HEK293 (cell line): Measurements from ENCODE around the gene VEPH1.

Source experiments
- BCL11B ChIP-seq: fragments of 450-650 bp; formaldehyde crosslinking; IDR thresholded peaks from 2 replicates; pipeline ENCODE4 v1.5.1; 2016; ENCODE audit warnings: low read depth, missing biosample characterization, missing genetic modification characterization
- FEZF1 ChIP-seq: fragments of 450-650 bp; formaldehyde crosslinking; IDR thresholded peaks from 2 replicates; pipeline ENCODE4 v1.5.1; 2016; ENCODE audit warnings: missing biosample characterization, missing genetic modification characterization
- GLIS1 ChIP-seq: fragments of 450-650 bp; formaldehyde crosslinking; IDR thresholded peaks from 2 replicates; pipeline ENCODE4 v1.5.1; 2016; ENCODE audit warnings: missing biosample characterization, missing genetic modification characterization
- GLIS2 ChIP-seq: fragments of 450-650 bp; formaldehyde crosslinking; IDR thresholded peaks from 2 replicates; pipeline ENCODE4 v1.5.1; 2016; ENCODE audit warnings: missing biosample characterization, missing genetic modification characterization
- KLF9 ChIP-seq: fragments of 450-650 bp; formaldehyde crosslinking; IDR thresholded peaks from 2 replicates; pipeline ENCODE4 v1.5.1; 2016; ENCODE audit warnings: missing biosample characterization, missing genetic modification characterization, low read depth
- MYNN ChIP-seq: fragments of 450-650 bp; formaldehyde crosslinking; IDR thresholded peaks from 2 replicates; pipeline ENCODE4 v1.5.1; 2016; ENCODE audit warnings: missing biosample characterization, missing genetic modification characterization, borderline replicate concordance
- SP7 ChIP-seq: fragments of 450-650 bp; formaldehyde crosslinking; IDR thresholded peaks from 2 replicates; pipeline ENCODE4 v1.5.1; 2016; ENCODE audit warnings: missing biosample characterization, missing genetic modification characterization
- YY2 ChIP-seq: fragments of 450-650 bp; formaldehyde crosslinking; IDR thresholded peaks from 2 replicates; pipeline ENCODE4 v1.5.1; 2016; ENCODE audit warnings: missing biosample characterization, missing genetic modification characterization
- ZBTB20 ChIP-seq: fragments of 450-650 bp; formaldehyde crosslinking; IDR thresholded peaks from 2 replicates; pipeline ENCODE4 v1.5.1; 2016; ENCODE audit warnings: missing biosample characterization, missing genetic modification characterization
- ZFP3 ChIP-seq: fragments of 450-650 bp; formaldehyde crosslinking; IDR thresholded peaks from 2 replicates; pipeline ENCODE4 v1.5.1; 2016; ENCODE audit warnings: low read depth, missing biosample characterization, missing genetic modification characterization
- ZNF133 ChIP-seq: fragments of 450-650 bp; formaldehyde crosslinking; IDR thresholded peaks from 2 replicates; pipeline ENCODE4 v1.5.1; 2016; ENCODE audit warnings: missing biosample characterization, missing genetic modification characterization
- ZNF24 ChIP-seq: fragments of 450-650 bp; formaldehyde crosslinking; IDR thresholded peaks from 2 replicates; pipeline ENCODE4 v1.5.1; 2016; ENCODE audit warnings: missing biosample characterization, missing genetic modification characterization
- ZNF311 ChIP-seq: fragments of 450-650 bp; formaldehyde crosslinking; IDR thresholded peaks from 2 replicates; pipeline ENCODE4 v1.5.1; 2017; ENCODE audit warnings: missing biosample characterization, missing genetic modification characterization, borderline replicate concordance
- ZNF473 ChIP-seq: fragments of 450-650 bp; formaldehyde crosslinking; IDR thresholded peaks from 2 replicates; pipeline ENCODE4 v1.5.1; 2017; ENCODE audit warnings: missing biosample characterization, missing genetic modification characterization
- ZNF561 ChIP-seq: fragments of 450-650 bp; IDR thresholded peaks from 2 replicates; pipeline ENCODE4 v1.5.1; 2018; ENCODE audit warnings: missing biosample characterization, missing genetic modification characterization, borderline replicate concordance
- ZNF629 ChIP-seq: fragments of 450-650 bp; formaldehyde crosslinking; IDR thresholded peaks from 2 replicates; pipeline ENCODE4 v1.5.1; 2017; ENCODE audit warnings: missing biosample characterization, missing genetic modification characterization
- ZNF768 ChIP-seq: fragments of 450-650 bp; formaldehyde crosslinking; IDR thresholded peaks from 2 replicates; pipeline ENCODE4 v1.5.1; 2018; ENCODE audit warnings: missing biosample characterization, mild to moderate bottlenecking, missing genetic modification characterization
- ZNF776 ChIP-seq: fragments of 450-650 bp; formaldehyde crosslinking; IDR thresholded peaks from 2 replicates; pipeline ENCODE4 v1.5.0; 2017; ENCODE audit warnings: missing biosample characterization, missing genetic modification characterization, borderline replicate concordance
- ZNF843 ChIP-seq: fragments of 450-650 bp; formaldehyde crosslinking; IDR thresholded peaks from 2 replicates; pipeline ENCODE4 v1.5.1; 2016; ENCODE audit warnings: missing biosample characterization, missing genetic modification characterization
- ZXDB ChIP-seq: fragments of 450-650 bp; formaldehyde crosslinking; IDR thresholded peaks from 2 replicates; pipeline ENCODE4 v1.5.1; 2016; ENCODE audit warnings: missing biosample characterization, missing genetic modification characterization
- TF ChIP-seq, protein P1 (sequence below): fragments of 450-650 bp; formaldehyde crosslinking; IDR thresholded peaks from 2 replicates; pipeline ENCODE4 v1.5.1; 2016; ENCODE audit warnings: missing biosample characterization, missing genetic modification characterization
- TF ChIP-seq, protein P2 (sequence below): fragments of 450-650 bp; formaldehyde crosslinking; IDR thresholded peaks from 2 replicates; pipeline ENCODE4 v1.5.1; 2016; ENCODE audit warnings: missing biosample characterization, missing genetic modification characterization
- TF ChIP-seq, protein P3 (sequence below): fragments of 450-650 bp; formaldehyde crosslinking; IDR thresholded peaks from 2 replicates; pipeline ENCODE4 v1.5.1; 2016; ENCODE audit warnings: missing biosample characterization, missing genetic modification characterization
- TF ChIP-seq, protein P4 (sequence below): fragments of 450-650 bp; formaldehyde crosslinking; IDR thresholded peaks from 2 replicates; pipeline ENCODE4 v1.5.1; 2016; ENCODE audit warnings: missing biosample characterization, missing genetic modification characterization
- TF ChIP-seq, protein P5 (sequence below): fragments of 450-650 bp; formaldehyde crosslinking; conservative IDR thresholded peaks from 2 replicates; pipeline ENCODE4 v1.5.1; 2016; ENCODE audit warnings: low read depth, missing biosample characterization, missing genetic modification characterization
- TF ChIP-seq, protein P6 (sequence below): fragments of 450-650 bp; IDR thresholded peaks from 2 replicates; pipeline ENCODE4 v1.5.1; 2018; ENCODE audit warnings: missing biosample characterization, mild to moderate bottlenecking, missing genetic modification characterization

The VEPH1 gene

DNA sequence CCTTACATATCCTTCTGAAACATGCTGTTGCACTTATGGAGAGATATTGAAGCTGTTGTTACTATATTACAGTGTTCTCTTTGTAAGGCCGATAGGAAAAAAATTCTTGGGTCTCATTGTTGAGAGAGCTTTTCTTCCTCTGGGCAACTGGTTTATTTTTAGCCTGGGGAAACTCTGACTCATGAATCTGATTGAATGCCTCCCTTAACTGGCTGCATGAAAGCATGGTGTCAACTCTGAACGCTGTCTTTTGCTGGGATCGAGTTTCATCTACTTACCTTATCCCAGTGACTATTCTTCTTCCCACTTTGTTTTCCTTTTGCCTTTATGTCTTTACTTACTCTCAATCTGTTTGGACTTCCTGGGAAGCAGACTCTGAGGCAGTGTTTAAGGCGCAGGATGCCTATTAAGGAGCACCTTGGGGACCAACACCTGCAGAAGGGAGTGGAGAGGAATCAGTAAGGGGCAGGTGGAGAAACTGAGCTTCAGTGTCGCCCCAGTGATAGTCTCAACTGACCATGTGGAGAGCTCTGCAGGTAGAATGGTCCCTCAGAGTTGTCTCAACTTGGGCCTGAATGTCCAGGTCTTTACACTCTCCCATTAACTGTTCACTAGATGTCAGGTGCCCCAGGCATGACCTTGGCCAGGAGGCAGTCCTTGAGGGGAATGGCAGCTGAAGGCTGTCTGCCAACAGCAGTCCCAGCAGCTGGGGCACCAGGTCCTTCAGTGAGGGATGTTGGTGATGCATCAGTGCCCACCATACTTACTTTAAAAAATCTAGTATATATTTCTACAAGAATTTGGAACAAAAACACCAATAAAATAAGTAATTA is 254.4 kb downstream of the VEPH1 start (continued):
- TF ChIP-seq, protein P1, sequence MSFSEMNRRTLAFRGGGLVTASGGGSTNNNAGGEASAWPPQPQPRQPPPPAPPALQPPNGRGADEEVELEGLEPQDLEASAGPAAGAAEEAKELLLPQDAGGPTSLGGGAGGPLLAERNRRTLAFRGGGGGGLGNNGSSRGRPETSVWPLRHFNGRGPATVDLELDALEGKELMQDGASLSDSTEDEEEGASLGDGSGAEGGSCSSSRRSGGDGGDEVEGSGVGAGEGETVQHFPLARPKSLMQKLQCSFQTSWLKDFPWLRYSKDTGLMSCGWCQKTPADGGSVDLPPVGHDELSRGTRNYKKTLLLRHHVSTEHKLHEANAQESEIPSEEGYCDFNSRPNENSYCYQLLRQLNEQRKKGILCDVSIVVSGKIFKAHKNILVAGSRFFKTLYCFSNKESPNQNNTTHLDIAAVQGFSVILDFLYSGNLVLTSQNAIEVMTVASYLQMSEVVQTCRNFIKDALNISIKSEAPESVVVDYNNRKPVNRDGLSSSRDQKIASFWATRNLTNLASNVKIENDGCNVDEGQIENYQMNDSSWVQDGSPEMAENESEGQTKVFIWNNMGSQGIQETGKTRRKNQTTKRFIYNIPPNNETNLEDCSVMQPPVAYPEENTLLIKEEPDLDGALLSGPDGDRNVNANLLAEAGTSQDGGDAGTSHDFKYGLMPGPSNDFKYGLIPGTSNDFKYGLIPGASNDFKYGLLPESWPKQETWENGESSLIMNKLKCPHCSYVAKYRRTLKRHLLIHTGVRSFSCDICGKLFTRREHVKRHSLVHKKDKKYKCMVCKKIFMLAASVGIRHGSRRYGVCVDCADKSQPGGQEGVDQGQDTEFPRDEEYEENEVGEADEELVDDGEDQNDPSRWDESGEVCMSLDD (tag by site-specific recombination) = no peak
- TF ChIP-seq FEZF1 = 0 out of 2 replicates have a peak, but pooled peaks have one; percentile 12
- peak; percentile 51; the same call in 1 of the 2 replicates for TF ChIP-seq SP7
- TF ChIP-seq, protein P2, sequence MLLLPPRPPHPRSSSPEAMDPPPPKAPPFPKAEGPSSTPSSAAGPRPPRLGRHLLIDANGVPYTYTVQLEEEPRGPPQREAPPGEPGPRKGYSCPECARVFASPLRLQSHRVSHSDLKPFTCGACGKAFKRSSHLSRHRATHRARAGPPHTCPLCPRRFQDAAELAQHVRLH = no peak
- TF ChIP-seq, protein P3, sequence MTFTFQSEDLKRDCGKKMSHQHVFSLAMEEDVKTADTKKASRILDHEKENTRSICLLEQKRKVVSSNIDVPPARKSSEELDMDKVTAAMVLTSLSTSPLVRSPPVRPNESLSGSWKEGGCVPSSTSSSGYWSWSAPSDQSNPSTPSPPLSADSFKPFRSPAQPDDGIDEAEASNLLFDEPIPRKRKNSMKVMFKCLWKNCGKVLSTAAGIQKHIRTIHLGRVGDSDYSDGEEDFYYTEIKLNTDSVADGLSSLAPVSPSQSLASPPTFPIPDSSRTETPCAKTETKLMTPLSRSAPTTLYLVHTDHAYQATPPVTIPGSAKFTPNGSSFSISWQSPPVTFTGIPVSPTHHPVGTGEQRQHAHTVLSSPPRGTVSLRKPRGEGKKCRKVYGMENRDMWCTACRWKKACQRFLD (tag by site-specific recombination) = no peak
- no peak for TF ChIP-seq ZNF311 (tag by site-specific recombination)
- no peak for TF ChIP-seq ZNF776 (tag by site-specific recombination)
- no peak for TF ChIP-seq ZNF768 (tag by site-specific recombination)
- TF ChIP-seq, protein P4, sequence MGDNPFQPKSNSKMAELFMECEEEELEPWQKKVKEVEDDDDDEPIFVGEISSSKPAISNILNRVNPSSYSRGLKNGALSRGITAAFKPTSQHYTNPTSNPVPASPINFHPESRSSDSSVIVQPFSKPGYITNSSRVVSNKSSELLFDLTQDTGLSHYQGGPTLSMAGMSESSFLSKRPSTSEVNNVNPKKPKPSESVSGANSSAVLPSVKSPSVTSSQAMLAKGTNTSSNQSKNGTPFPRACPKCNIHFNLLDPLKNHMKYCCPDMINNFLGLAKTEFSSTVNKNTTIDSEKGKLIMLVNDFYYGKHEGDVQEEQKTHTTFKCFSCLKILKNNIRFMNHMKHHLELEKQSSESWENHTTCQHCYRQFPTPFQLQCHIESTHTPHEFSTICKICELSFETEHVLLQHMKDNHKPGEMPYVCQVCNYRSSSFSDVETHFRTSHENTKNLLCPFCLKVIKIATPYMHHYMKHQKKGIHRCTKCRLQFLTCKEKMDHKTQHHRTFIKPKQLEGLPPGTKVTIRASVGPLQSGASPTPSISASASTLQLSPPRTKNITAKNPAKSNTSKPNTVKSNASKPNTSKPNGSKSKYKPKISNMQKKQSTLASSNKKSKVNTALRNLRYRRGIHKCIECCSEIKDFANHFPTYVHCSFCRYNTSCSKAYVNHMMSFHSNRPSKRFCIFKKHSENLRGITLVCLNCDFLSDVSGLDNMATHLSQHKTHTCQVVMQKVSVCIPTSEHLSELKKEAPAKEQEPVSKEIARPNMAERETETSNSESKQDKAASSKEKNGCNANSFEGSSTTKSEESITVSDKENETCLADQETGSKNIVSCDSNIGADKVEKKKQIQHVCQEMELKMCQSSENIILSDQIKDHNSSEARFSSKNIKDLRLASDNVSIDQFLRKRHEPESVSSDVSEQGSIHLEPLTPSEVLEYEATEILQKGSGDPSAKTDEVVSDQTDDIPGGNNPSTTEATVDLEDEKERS (tag by site-specific recombination) = no peak
- TF ChIP-seq GLIS2 = no peak
- no peak for TF ChIP-seq KLF9
- TF ChIP-seq ZNF561 (tag by site-specific recombination) = peak; percentile 60; the same call in 1 of the 2 replicates
- TF ChIP-seq GLIS1 (tag by site-specific recombination) = 0 out of 2 replicates have a peak, but pooled peaks have one; percentile 6
- TF ChIP-seq, protein P5, sequence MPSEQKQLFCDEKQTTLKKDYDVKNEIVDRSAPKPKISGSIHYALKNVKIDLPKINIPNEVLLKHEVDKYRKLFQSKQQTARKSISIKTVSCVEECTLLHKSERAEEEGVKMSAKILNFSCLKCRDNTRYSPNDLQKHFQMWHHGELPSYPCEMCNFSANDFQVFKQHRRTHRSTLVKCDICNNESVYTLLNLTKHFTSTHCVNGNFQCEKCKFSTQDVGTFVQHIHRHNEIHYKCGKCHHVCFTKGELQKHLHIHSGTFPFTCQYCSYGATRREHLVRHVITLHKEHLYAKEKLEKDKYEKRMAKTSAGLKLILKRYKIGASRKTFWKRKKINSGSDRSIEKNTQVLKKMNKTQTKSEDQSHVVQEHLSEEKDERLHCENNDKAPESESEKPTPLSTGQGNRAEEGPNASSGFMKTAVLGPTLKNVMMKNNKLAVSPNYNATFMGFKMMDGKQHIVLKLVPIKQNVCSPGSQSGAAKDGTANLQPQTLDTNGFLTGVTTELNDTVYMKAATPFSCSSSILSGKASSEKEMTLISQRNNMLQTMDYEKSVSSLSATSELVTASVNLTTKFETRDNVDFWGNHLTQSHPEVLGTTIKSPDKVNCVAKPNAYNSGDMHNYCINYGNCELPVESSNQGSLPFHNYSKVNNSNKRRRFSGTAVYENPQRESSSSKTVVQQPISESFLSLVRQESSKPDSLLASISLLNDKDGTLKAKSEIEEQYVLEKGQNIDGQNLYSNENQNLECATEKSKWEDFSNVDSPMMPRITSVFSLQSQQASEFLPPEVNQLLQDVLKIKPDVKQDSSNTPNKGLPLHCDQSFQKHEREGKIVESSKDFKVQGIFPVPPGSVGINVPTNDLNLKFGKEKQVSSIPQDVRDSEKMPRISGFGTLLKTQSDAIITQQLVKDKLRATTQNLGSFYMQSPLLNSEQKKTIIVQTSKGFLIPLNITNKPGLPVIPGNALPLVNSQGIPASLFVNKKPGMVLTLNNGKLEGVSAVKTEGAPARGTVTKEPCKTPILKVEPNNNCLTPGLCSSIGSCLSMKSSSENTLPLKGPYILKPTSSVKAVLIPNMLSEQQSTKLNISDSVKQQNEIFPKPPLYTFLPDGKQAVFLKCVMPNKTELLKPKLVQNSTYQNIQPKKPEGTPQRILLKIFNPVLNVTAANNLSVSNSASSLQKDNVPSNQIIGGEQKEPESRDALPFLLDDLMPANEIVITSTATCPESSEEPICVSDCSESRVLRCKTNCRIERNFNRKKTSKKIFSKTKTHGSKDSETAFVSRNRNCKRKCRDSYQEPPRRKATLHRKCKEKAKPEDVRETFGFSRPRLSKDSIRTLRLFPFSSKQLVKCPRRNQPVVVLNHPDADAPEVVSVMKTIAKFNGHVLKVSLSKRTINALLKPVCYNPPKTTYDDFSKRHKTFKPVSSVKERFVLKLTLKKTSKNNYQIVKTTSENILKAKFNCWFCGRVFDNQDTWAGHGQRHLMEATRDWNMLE = no peak
- TF ChIP-seq, protein P6, sequence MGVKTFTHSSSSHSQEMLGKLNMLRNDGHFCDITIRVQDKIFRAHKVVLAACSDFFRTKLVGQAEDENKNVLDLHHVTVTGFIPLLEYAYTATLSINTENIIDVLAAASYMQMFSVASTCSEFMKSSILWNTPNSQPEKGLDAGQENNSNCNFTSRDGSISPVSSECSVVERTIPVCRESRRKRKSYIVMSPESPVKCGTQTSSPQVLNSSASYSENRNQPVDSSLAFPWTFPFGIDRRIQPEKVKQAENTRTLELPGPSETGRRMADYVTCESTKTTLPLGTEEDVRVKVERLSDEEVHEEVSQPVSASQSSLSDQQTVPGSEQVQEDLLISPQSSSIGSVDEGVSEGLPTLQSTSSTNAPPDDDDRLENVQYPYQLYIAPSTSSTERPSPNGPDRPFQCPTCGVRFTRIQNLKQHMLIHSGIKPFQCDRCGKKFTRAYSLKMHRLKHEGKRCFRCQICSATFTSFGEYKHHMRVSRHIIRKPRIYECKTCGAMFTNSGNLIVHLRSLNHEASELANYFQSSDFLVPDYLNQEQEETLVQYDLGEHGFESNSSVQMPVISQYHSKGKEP = peak; percentile 42; the same call in 1 of the 2 replicates
- TF ChIP-seq MYNN (tag by site-specific recombination) = no peak
- no peak for TF ChIP-seq ZBTB20 (tag by site-specific recombination)
- TF ChIP-seq BCL11B = no peak
- TF ChIP-seq YY2 (tag by site-specific recombination) = no peak
- no peak for TF ChIP-seq ZFP3
- no peak for TF ChIP-seq ZXDB (tag by site-specific recombination)
- no peak for TF ChIP-seq ZNF629 (tag by site-specific recombination)
- no peak for TF ChIP-seq ZNF24
- TF ChIP-seq ZNF843 (tag by site-specific recombination) = no peak
- TF ChIP-seq ZNF473 = no peak
- no peak for TF ChIP-seq ZNF133 (tag by site-specific recombination)
